Stomach (tissue), 9 donors: ENCODE results near the gene AGBL4. TPM values are rescaled to one million over a fixed set of nuclear protein-coding genes. Genes with fewer than 3 reads are reported as not detected.
A peak's percentile ranks its signal among the peaks of the same experiment; 100 is the strongest.
"Not testable (repeated sequence)": the region's sequence is repeated elsewhere in the genome, so short reads cannot be mapped to it uniquely, and the experiment has no call there.

Source experiments
- DNase-seq, 2 donors: peaks; one replicate each; pipeline versions ENCODE4 v3.0.0 to v3.0.0-alpha.2; 2013 to 2019
- H3K27ac ChIP-seq, 5 donors: fragments of 200-600 bp in 4 of 5; sonication (generic) in 4 of 5; one replicate each; pipeline ENCODE4 v1.5.1; 2013 to 2019; ENCODE audit warnings: mild to moderate bottlenecking in 1 of 5, moderate library complexity in 1 of 5
- H3K27me3 ChIP-seq, 3 donors: fragments of 200-600 bp; sonication (generic); one replicate each; pipeline ENCODE4 v1.5.1; 2017 to 2019; ENCODE audit warnings: mixed run types in 1 of 3
- H3K36me3 ChIP-seq, 4 donors: fragments of 200-600 bp; sonication (generic); 1 replicate in 3 of 4; 2 replicates in 1 of 4; pipeline ENCODE4 v1.5.1; 2016 to 2019
- H3K4me1 ChIP-seq, 4 donors: fragments of 200-600 bp; sonication (generic); one replicate each; pipeline ENCODE4 v1.5.1; 2016 to 2019
- H3K4me3 ChIP-seq, 4 donors: fragments of 200-600 bp; sonication (generic) in 3 of 4; one replicate each; pipeline ENCODE4 v1.5.1; 2016 to 2019; ENCODE audit warnings: mild to moderate bottlenecking in 1 of 4
- H3K9me3 ChIP-seq, 4 donors: fragments of 200-600 bp; sonication (generic); one replicate each; pipeline ENCODE4 v1.5.1; 2016 to 2019
- EP300 ChIP-seq: sonication (generic); formaldehyde crosslinking; IDR thresholded peaks from one replicate; pipeline ENCODE4 v1.6.1; 2017; ENCODE audit warnings: antibody characterized with exemption
- POLR2A ChIP-seq, 4 donors: fragments of 450-650 bp; IDR thresholded peaks; one replicate each; pipeline ENCODE4 v1.6.1; 2016; ENCODE audit warnings: antibody characterized with exemption in 4 of 4, control low read depth in 2 of 4, mild to moderate bottlenecking in 1 of 4, moderate library complexity in 1 of 4
- POLR2AphosphoS5 ChIP-seq, 3 donors: sonication (generic); formaldehyde crosslinking; IDR thresholded peaks; one replicate each; pipeline ENCODE4 v1.6.1; 2016; ENCODE audit warnings: antibody characterized with exemption in 3 of 3
- WGBS, 5 donors: extraction: QIAGEN DNeasy Blood & Tissue Kit in 3 of 5; methylation state at CpG; one replicate each; pipeline versions ENCODE4 v1.1.5 to v1.1.7; 2013 to 2018; 5-methylcytosine and 5-hydroxymethylcytosine counted together
- intact Hi-C: fragments of 100-400 bp; cut with DNase I; formaldehyde crosslinking; loops from one replicate; pipeline ENCODE4 v1.15.1; 2023; ENCODE audit warnings: low total_unique reads
- polyA plus RNA-seq, 3 donors: library from polyadenylated mRNA; stranded (reverse); fragments of 200-250 nt; gene quantifications; one replicate each; pipeline ENCODE4 v1.2.3, GENCODE V29; 2013
- total RNA-seq, 5 donors: library from RNA; depleted of rRNA; stranded (reverse); fragments of >200 nt; gene quantifications; one replicate each; pipeline versions ENCODE4 v1.1.0 to v1.2.3, GENCODE V29; 2014 to 2016
- TF ChIP-seq, protein P1 (sequence below), 7 experiments: fragments of 450-650 bp in 4 of 7; fragments of 200-600 bp in 3 of 7; sonication (generic) in 3 of 7; IDR thresholded peaks; one replicate each; pipeline ENCODE4 v1.5.1; 2016 to 2019; ENCODE audit warnings: antibody characterized with exemption in 7 of 7, control low read depth in 2 of 7, mild to moderate bottlenecking in 1 of 7
- donor health status: healthy with polysubstance abuse.
- donor health status: Bipolar disorder and iron deficiency.
- donor health status: healthy.

Gene AGBL4
- total and polyA plus RNA-seq, 8 donors = 0.92 TPM; not detected in 7

DNA sequence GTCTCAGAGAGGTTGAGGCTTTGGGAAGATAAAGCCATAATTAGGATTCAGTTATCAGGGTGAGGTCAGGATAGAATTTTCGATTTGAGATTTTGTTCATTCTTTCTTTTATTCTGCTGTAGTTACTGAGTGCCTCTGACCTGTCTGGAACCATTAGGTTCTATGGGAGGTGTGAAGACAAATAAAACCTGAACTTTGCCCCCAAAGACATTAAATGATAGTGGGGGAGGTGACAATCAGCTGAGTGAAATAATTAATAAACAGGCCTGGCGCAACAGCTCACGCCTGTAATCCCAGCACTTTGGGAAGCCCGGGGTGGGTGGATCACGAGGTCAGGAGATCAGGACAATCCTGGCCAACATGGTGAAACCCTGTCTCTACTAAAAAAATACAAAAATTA is 1496.7 kb downstream of the AGBL4 start:
- no peaks in the 10 kb centered on the region for H3K9me3 ChIP-seq
- no peaks in the 10 kb centered on the region for H3K36me3 ChIP-seq
- 54 to 81% (median 58%) methylated on average over 5 of the region's 5 CpGs for WGBS, 5 donors
- H3K4me3 ChIP-seq = no peak overlapping the region
- no peak overlapping the region for H3K27ac ChIP-seq
- peaks cover 0 to 18% (median 10%) of the 10 kb centered on the region in 4 donors for H3K4me1 ChIP-seq
- TF ChIP-seq EP300 (no peak), POLR2AphosphoS5 (IDR thresholded peaks at IDR 0.05) (no peak), POLR2A (IDR thresholded peaks at IDR 0.05) (no peak)
- TF ChIP-seq, protein P1, sequence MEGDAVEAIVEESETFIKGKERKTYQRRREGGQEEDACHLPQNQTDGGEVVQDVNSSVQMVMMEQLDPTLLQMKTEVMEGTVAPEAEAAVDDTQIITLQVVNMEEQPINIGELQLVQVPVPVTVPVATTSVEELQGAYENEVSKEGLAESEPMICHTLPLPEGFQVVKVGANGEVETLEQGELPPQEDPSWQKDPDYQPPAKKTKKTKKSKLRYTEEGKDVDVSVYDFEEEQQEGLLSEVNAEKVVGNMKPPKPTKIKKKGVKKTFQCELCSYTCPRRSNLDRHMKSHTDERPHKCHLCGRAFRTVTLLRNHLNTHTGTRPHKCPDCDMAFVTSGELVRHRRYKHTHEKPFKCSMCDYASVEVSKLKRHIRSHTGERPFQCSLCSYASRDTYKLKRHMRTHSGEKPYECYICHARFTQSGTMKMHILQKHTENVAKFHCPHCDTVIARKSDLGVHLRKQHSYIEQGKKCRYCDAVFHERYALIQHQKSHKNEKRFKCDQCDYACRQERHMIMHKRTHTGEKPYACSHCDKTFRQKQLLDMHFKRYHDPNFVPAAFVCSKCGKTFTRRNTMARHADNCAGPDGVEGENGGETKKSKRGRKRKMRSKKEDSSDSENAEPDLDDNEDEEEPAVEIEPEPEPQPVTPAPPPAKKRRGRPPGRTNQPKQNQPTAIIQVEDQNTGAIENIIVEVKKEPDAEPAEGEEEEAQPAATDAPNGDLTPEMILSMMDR (IDR thresholded peaks at IDR 0.05) = no peak
- intact Hi-C loops = no loop called here
- H3K27me3 ChIP-seq = peaks cover 0 to 10% (median 0%) of the 10 kb centered on the region in 3 donors
- DNase-seq = no peak

DNA sequence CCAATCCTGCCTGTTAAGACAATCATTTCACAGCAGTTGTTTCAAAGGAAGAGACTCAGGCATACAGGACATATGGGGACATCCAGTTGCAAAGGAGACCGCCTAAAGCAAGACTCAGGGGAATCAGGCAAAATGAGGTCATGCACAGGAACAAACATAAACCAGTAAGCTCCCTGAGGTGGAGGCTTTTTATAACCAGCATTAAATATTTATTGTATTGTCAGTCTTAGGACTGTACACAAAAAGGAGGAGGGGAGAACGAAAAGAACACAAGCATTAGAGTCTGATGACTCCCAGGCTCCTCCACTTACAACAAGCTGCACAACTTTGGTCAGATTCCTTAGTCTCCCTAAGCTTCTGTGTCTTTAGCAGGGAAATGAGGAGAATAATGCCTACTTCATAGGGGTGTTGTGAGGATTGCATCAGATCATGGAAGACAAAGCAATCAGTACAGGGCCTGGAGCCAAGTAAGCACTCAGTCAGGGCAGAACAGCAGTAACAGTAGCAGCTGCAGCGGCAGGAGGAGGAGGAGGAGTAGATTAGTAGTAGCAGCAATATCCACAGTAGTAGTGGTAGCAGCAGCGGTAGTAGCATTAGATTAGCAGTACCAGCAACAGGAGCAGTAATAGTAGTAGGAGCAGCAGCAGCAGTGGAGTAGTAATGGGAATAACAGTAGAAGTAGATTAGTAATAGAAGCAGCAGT is 1497.6 kb downstream of the AGBL4 start:
- Histone ChIP-seq H3K9me3 (no peaks in the 10 kb centered on the region), H3K4me1 (peaks cover 0 to 18% (median 10%) of the 10 kb centered on the region in 4 donors), H3K36me3 (no peaks in the 10 kb centered on the region), H3K27ac (no peak overlapping the region), H3K27me3 (peaks cover 0 to 10% (median 0%) of the 10 kb centered on the region in 3 donors), H3K4me3 (no peak overlapping the region)
- peak; percentile 39 to 79 for DNase-seq
- intact Hi-C loops = no loop called here
- WGBS, 5 donors = 34 to 55% (median 37%) methylated on average over 4 of the region's 4 CpGs
- TF ChIP-seq EP300 (no peak), POLR2AphosphoS5 (IDR thresholded peaks at IDR 0.05) (no peak), POLR2A (IDR thresholded peaks at IDR 0.05) (no peak)
- TF ChIP-seq, protein P1 (IDR thresholded peaks at IDR 0.05) = no peak

DNA sequence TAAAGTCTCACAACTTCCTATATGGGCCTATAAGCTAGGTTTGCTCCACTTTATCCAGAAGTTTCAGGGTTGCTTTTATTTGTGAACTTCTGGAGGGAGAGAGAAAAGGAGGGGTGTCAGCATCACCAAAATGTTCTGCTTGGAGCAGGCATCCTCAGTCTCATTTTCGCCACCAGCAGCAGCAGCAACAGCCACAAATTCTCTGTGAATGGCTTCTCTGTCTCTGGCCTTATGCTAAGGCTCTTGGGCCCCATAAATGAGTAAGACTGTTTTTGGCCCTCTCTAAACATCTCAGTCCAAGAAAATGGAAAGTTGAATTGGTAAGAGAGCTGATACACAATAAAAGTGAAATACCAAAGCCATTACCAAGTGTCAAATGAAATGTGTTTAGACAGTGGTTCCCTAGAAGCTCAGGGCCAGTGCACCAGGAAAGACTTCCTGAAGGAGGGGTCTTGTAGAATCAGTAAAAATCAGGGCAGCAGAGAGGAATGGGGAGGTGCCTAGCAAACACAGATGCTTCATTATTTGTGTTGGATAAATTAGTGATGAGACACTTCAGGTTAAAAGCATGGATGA is 1498.8 kb downstream of the AGBL4 start:
- WGBS, 5 donors = 67 to 100% (median 93%) methylated on average over 1 of the region's 1 CpG
- intact Hi-C loops = no loop called here
- Histone ChIP-seq H3K27ac (no peak overlapping the region), H3K36me3 (no peaks in the 10 kb centered on the region), H3K4me1 (peaks cover 0 to 18% (median 10%) of the 10 kb centered on the region in 4 donors), H3K4me3 (no peak overlapping the region), H3K9me3 (no peaks in the 10 kb centered on the region), H3K27me3 (no peaks in the 10 kb centered on the region)
- TF ChIP-seq EP300 (no peak), POLR2AphosphoS5 (IDR thresholded peaks at IDR 0.05) (no peak), POLR2A (IDR thresholded peaks at IDR 0.05) (no peak)
- TF ChIP-seq, protein P1 (IDR thresholded peaks at IDR 0.05) = no peak
- DNase-seq = no peak

DNA sequence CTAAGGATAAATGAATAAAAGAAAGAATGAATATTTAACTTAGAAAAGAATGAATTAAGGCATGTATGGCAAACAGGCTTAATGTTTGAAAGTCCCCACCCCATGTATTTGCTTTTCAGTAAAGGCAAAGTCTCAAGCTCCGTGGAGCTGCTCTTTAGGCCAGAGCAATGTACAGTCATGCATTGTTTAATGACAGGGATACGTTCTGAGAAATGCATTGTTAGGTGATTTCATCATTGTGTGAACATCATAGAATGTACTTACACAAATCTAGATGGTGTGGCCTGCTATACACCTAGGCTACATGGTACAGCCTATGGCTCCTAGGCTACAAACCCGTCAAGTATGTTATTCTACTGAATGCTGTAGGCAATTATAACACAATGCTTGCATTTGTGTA is 1500.2 kb downstream of the AGBL4 start:
- Histone ChIP-seq H3K4me1 (peaks cover 0 to 18% (median 10%) of the 10 kb centered on the region in 4 donors), H3K4me3 (no peak overlapping the region), H3K27ac (no peak overlapping the region), H3K9me3 (no peaks in the 10 kb centered on the region), H3K36me3 (no peaks in the 10 kb centered on the region), H3K27me3 (no peaks in the 10 kb centered on the region)
- peak in 1 of 2 donors; percentile 55 for DNase-seq
- intact Hi-C loops = no loop called here
- 35 to 63% (median 50%) methylated on average over 3 of the region's 3 CpGs for WGBS, 5 donors
- TF ChIP-seq EP300 (no peak), POLR2A (IDR thresholded peaks at IDR 0.05) (no peak), POLR2AphosphoS5 (IDR thresholded peaks at IDR 0.05) (no peak)
- TF ChIP-seq, protein P1 (IDR thresholded peaks at IDR 0.05) = no peak

DNA sequence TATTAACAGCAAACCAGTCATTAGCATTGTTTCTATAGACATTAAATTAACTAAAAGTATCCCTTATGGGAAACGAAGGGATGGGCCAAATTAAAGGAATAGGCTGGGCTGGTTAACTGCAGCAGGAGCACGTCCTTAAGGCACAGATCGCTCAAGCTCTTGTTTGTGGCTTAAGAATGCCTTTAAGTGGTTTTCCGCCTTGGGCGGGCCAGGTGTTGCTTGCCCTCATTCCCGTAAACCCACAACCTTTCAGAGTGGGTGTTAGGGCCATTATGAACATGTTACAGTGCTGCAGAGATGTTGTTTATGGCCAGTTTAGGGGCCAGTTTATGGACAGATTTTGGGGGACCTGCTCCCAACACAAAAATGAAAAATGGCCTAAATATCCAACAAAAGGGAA is 1503.9 kb downstream of the AGBL4 start:
- intact Hi-C loops, H3K27me3 ChIP-seq: not testable (repeated sequence)
- WGBS, 5 donors = 81 to 94% (median 90%) methylated on average over 6 of the region's 6 CpGs

More for the DNA sequence above, 1503.9 kb downstream of the AGBL4 start:
- H3K36me3 ChIP-seq, H3K9me3 ChIP-seq, H3K4me3 ChIP-seq, DNase-seq, H3K4me1 ChIP-seq, H3K27ac ChIP-seq: not testable (repeated sequence)
